Hematopoietic multipotent progenitor cell treated with erythropoietin and hydrocortisone succinate and interleukin-3 and kit ligand, for 8 days (in vitro differentiated cells): ENCODE measurements around the gene OR8G5.

Source experiments
- DNase-seq: peaks from one replicate; pipeline ENCODE4 v3.0.0-alpha.2; 2015

Gene OR8G5

GRCh38 chr11:124294687-124295086, 38.5 kb downstream of the OR8G5 start:
- DNase-seq, result no peak

GRCh38 chr11:124296016-124296415, 39.8 kb downstream of the OR8G5 start:
- DNase-seq, result no peak

- no peak for DNase-seq
These were observed 41.7 kb downstream of the OR8G5 start for GRCh38 chr11:124297921-124298320.

- no peak for DNase-seq
These were observed 45.4 kb downstream of the OR8G5 start for GRCh38 chr11:124301548-124301947.

DNA sequence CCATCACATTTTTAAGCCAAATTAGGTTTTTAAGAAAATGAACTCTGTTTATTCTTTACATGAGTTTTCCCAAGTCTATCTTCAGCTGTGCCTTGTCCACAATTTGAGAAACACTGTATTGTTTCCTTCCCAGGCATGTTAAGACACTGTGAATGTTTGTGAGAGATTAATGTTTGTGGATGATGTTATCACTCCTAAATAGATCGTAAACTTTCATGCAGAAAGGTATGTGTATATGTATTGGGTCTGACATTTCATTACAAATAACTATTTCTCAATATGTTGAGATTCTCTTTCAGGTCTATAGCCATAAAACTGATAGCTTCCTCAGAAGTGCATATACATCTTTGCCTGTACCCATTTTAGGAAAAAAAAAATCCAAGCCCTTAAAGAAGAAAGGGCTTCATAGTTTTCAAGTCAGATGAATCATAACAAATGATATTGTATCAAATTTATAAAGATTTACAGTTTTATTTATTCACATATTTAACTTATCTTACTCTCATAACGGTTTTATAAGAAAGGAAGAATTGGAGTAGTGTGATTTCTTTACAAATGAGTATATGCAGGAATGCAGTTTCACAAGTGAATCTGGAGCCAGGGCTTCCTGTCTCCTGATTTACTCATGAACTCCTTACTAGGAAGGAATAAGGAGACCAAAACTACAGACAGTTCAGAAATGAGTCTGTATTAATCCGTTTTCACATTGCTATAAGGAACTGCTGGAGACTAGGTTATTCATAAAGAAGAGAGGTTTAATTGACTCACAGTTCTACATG, 46.4 kb downstream of the OR8G5 start:
- DNase-seq, result no peak

DNA sequence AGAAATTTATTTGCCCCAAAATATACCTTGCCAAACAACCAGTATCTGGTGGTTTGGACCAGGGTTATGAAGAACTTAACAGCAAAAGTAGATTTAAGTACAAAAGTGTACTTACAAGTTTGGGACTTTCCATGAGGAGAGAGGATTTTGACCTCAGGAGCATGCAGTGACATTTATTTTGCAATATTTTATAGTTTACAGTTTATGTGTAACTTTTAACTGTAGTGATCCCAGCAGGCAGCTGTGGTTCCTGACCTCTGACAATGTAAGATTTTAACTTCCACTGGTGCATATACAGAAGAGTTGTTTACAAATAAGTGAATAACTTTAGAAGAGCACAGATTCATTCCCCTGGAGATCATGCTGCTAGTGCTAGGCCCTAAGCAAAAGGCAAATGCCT, 50.9 kb downstream of the OR8G5 start:
- no peak for DNase-seq

- no peak for DNase-seq
These were observed 54.5 kb downstream of the OR8G5 start for GRCh38 chr11:124310721-124311120.

DNA sequence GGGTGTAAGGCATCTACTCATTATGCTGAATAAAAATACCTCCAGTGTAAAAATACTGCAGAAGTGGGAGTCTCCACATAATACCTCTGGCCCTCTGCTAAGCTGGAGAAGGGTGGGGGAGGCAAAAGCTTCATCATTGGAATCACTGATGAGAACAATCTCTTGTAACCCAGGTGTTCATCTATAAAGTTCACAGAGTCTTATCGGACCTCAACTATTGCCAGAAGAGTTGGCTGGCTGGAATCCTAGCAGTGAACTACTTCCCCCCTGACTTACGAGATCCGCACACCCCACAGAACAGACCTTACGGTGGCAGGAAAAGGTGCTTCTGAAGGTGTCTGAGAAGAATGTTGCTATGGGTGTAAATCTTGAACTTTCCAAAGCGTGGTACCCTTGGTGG, 55.1 kb downstream of the OR8G5 start:
- DNase-seq, result no peak

GRCh38 chr11:124311670-124312069, 55.5 kb downstream of the OR8G5 start:
- DNase-seq, result no peak

GRCh38 chr11:124313131-124313530, 57.0 kb downstream of the OR8G5 start:
- no peak for DNase-seq

GRCh38 chr11:124313849-124314248, 57.7 kb downstream of the OR8G5 start, which contains the start of gene OR8D1:
TSS of gene OR8D1 (minus strand) at chr11:124313949. CDS start at chr11:124310766, 3,183 bp downstream.
- DNase-seq, result no peak

GRCh38 chr11:124315052-124315451, 58.9 kb downstream of the OR8G5 start:
- no peak for DNase-seq
